ENCODE data around the gene ASB16. TPM values are rescaled to one million over a fixed set of nuclear protein-coding genes. Genes with fewer than 3 reads are reported as not detected.
A peak's percentile ranks its signal among the peaks of the same experiment; 100 is the strongest.

Gene ASB16
- total and polyA plus RNA-seq, 9 of the 15 experiments (the other 6 are each of a cell fraction or from before 2014, with no cell fraction given) = 0.03 to 0.07 TPM; not detected in 7

- TF ChIP-seq, protein P1, sequence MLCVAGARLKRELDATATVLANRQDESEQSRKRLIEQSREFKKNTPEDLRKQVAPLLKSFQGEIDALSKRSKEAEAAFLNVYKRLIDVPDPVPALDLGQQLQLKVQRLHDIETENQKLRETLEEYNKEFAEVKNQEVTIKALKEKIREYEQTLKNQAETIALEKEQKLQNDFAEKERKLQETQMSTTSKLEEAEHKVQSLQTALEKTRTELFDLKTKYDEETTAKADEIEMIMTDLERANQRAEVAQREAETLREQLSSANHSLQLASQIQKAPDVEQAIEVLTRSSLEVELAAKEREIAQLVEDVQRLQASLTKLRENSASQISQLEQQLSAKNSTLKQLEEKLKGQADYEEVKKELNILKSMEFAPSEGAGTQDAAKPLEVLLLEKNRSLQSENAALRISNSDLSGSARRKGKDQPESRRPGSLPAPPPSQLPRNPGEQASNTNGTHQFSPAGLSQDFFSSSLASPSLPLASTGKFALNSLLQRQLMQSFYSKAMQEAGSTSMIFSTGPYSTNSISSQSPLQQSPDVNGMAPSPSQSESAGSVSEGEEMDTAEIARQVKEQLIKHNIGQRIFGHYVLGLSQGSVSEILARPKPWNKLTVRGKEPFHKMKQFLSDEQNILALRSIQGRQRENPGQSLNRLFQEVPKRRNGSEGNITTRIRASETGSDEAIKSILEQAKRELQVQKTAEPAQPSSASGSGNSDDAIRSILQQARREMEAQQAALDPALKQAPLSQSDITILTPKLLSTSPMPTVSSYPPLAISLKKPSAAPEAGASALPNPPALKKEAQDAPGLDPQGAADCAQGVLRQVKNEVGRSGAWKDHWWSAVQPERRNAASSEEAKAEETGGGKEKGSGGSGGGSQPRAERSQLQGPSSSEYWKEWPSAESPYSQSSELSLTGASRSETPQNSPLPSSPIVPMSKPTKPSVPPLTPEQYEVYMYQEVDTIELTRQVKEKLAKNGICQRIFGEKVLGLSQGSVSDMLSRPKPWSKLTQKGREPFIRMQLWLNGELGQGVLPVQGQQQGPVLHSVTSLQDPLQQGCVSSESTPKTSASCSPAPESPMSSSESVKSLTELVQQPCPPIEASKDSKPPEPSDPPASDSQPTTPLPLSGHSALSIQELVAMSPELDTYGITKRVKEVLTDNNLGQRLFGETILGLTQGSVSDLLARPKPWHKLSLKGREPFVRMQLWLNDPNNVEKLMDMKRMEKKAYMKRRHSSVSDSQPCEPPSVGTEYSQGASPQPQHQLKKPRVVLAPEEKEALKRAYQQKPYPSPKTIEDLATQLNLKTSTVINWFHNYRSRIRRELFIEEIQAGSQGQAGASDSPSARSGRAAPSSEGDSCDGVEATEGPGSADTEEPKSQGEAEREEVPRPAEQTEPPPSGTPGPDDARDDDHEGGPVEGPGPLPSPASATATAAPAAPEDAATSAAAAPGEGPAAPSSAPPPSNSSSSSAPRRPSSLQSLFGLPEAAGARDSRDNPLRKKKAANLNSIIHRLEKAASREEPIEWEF (CRISPR knock-in tag; IDR thresholded peaks at IDR 0.05) = no peak
- TF ChIP-seq ZNF589 (CRISPR knock-in tag; IDR thresholded peaks at IDR 0.05; ENCODE audit: low read depth) (no peak), MAZ (CRISPR knock-in tag; conservative IDR thresholded peaks at IDR 0.05 in 1 of 2, IDR thresholded peaks at IDR 0.05 in 1 of 2) (0 out of 4 replicates have a peak, but pooled peaks of 1 of the 2 experiments have one; percentile 42), EGR1 (conservative IDR thresholded peaks at IDR 0.05) (no peak), ZNF699 (CRISPR knock-in tag; IDR thresholded peaks at IDR 0.05; ENCODE audit: insufficient replicate concordance) (no peak), SNAPC5 (CRISPR knock-in tag; IDR thresholded peaks at IDR 0.05) (no peak), YY1 (IDR thresholded peaks at IDR 0.05; ENCODE audit: borderline replicate concordance in 1 of 3, control insufficient read depth in 1 of 3, extremely low read depth in 1 of 3, insufficient read depth in 3 of 3, insufficient read length in 1 of 3, insufficient replicate concordance in 2 of 3, low read depth in 1 of 3, low read length in 2 of 3) (peak in 1 of 3 experiments; percentile 74), ZNF263 (CRISPR knock-in tag; IDR thresholded peaks at IDR 0.05; ENCODE audit: borderline replicate concordance) (peak; percentile 93), ASH1L (IDR thresholded peaks at IDR 0.05; ENCODE audit: borderline replicate concordance, low read depth, partially characterized antibody) (no peak), HSF4 (CRISPR knock-in tag; IDR thresholded peaks at IDR 0.05; ENCODE audit: borderline replicate concordance) (no peak), CCAR2 (IDR thresholded peaks at IDR 0.05; ENCODE audit: low read depth, low read length) (no peak), ZNF644 (tag; IDR thresholded peaks at IDR 0.05; ENCODE audit: low read depth) (no peak), POLR2G (IDR thresholded peaks at IDR 0.05; ENCODE audit: low read depth, low read length) (peak; percentile 71), SRSF3 (IDR thresholded peaks at IDR 0.05; ENCODE audit: insufficient read depth, low read length) (no peak)
- TF ChIP-seq, protein P2, sequence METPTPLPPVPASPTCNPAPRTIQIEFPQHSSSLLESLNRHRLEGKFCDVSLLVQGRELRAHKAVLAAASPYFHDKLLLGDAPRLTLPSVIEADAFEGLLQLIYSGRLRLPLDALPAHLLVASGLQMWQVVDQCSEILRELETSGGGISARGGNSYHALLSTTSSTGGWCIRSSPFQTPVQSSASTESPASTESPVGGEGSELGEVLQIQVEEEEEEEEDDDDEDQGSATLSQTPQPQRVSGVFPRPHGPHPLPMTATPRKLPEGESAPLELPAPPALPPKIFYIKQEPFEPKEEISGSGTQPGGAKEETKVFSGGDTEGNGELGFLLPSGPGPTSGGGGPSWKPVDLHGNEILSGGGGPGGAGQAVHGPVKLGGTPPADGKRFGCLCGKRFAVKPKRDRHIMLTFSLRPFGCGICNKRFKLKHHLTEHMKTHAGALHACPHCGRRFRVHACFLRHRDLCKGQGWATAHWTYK (CRISPR knock-in tag; IDR thresholded peaks at IDR 0.05) = no peak
Measured at GRCh38 chr17:44219616-44220212, 49.2 kb downstream of the ASB16 start, which contains the start of gene UBTF (continued).
